SK-N-MC (cell line): Measurements from ENCODE around the gene KCTD16.

Experiments used
- DNase-seq: peaks from one replicate; pipeline ENCODE4 v3.0.0-alpha.2; 2011; ENCODE audit warnings: low read depth, low spot score
- H3K27ac ChIP-seq: fragments of 200-600 bp; sonication (generic); 2 replicates; pipeline ENCODE4 v1.5.1; 2016; ENCODE audit warnings: mixed run types
- H3K36me3 ChIP-seq: fragments of 200-600 bp; sonication (generic); 2 replicates; pipeline ENCODE4 v1.6.1; 2017; ENCODE audit warnings: antibody characterized with exemption, low read length, mixed read lengths; ENCODE audit not compliant: insufficient read depth
- H3K4me3 ChIP-seq: fragments of 200-600 bp; sonication (generic); 2 replicates; pipeline ENCODE4 v1.5.1; 2016
- H3K9ac ChIP-seq: fragments of 200-600 bp; sonication (generic); 2 replicates; pipeline ENCODE4 v1.8.0; 2017; ENCODE audit warnings: mixed run types, mixed read lengths; ENCODE audit not compliant: insufficient read length
- H3K9me3 ChIP-seq: fragments of 200-600 bp; sonication (generic); 2 replicates; pipeline ENCODE4 v1.6.1; 2017; ENCODE audit warnings: low read depth, mild to moderate bottlenecking, antibody characterized with exemption, low read length, moderate library complexity, mixed read lengths
- EZH2 ChIP-seq: fragments of 200-600 bp; sonication (generic); IDR thresholded peaks from one replicate; pipeline ENCODE4 v1.6.1; 2017; ENCODE audit warnings: antibody characterized with exemption
- FOXP2 ChIP-seq: optimal IDR thresholded peaks from 2 replicates; pipeline ENCODE3; 2011; ENCODE audit warnings: mild to moderate bottlenecking, moderate library complexity; ENCODE audit not compliant: insufficient read depth; ENCODE audit errors: extremely low read length, control extremely low read depth
- POLR2AphosphoS5 ChIP-seq: IDR thresholded peaks from 2 replicates; pipeline ENCODE4 v1.6.1; 2012; ENCODE audit warnings: mild to moderate bottlenecking, low read depth, low read length, borderline replicate concordance

Gene KCTD16

GRCh38 chr5:144170276-144171024 is at the start of gene KCTD16, which contains the start of gene YIPF5:
Gene KCTD16, plus strand, starts transcription at chr5:144170873.
Gene YIPF5, minus strand, starts transcription at chr5:144170659. Its CDS starts 704 bp downstream, at chr5:144169955.
- Histone ChIP-seq H3K9me3 (no peaks in the 10 kb centered on the region), H3K9ac (peak within 1 kb of the TSS; percentile 85), H3K4me3 (peak within 1 kb of the TSS; percentile 89), H3K36me3 (peaks cover 23% of the 10 kb centered on the region), H3K27ac (no peak within 1 kb of the TSS)
- peak; percentile 72 for TF ChIP-seq FOXP2
- peak; percentile 90 for TF ChIP-seq POLR2AphosphoS5
- TF ChIP-seq EZH2: no peak
- DNase-seq: peak; percentile 88

DNA sequence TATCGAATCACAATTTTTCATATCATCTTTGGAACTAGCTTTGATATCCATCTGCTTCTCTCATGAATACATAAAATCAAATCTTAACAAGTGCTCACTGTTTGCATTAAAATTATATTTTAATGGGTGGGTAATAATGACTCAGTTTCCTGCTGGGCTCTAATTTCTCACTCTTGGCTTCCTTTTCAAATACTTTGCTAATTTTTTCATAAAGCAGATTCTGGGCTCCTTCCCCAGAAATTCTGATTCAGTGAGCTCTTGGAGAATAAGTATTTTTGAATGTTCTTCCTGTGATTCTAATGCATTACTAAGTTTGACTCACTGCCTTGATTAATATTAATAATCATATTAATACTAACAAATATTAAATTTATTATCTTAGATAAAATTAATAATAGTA is 49.1 kb upstream of the KCTD16 start:
- H3K27ac ChIP-seq: no peak overlapping the region
- no peaks in the 10 kb centered on the region for H3K9me3 ChIP-seq
- no peaks in the 10 kb centered on the region for H3K36me3 ChIP-seq
- TF ChIP-seq POLR2AphosphoS5 (no peak), FOXP2 (no peak), EZH2 (no peak)
- no peak overlapping the region for H3K4me3 ChIP-seq
- DNase-seq: no peak
- H3K9ac ChIP-seq: no peak overlapping the region

DNA sequence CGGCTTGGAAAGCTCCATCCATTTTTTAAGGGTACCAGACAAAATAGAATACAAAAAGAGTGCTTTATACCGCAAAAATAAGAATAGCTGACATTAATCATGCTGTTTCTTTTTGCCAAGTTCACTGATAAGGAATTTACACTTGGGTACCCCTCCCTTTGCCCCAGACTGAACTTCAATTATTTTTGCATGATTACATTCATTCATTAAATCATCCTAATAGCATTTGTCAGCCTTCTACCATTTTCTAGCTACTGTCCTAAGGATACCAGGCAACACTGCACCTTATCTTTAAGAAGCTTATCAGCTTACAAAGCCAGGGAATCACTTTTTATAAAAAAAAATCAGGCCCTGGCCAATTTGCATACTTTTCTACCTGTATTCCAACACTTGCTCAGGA is 48.6 kb upstream of the KCTD16 start:
- no peak for TF ChIP-seq POLR2AphosphoS5
- no peak for TF ChIP-seq FOXP2
- Histone ChIP-seq H3K9ac (no peak overlapping the region), H3K36me3 (no peaks in the 10 kb centered on the region), H3K27ac (no peak overlapping the region), H3K9me3 (no peaks in the 10 kb centered on the region), H3K4me3 (no peak overlapping the region)
- no peak for DNase-seq

- no peaks in the 10 kb centered on the region for H3K9me3 ChIP-seq
- H3K27ac ChIP-seq: no peak overlapping the region
- no peak overlapping the region for H3K4me3 ChIP-seq
- DNase-seq: no peak
- TF ChIP-seq POLR2AphosphoS5: no peak
- TF ChIP-seq FOXP2: no peak
- TF ChIP-seq EZH2: no peak
- H3K36me3 ChIP-seq: no peaks in the 10 kb centered on the region
- no peak overlapping the region for H3K9ac ChIP-seq
These were observed 48.0 kb upstream of the KCTD16 start for GRCh38 chr5:144122641-144123040.

- Histone ChIP-seq H3K9ac (no peak overlapping the region), H3K27ac (no peak overlapping the region), H3K36me3 (no peaks in the 10 kb centered on the region), H3K4me3 (no peak overlapping the region), H3K9me3 (no peaks in the 10 kb centered on the region)
- TF ChIP-seq POLR2AphosphoS5 (no peak), EZH2 (no peak), FOXP2 (no peak)
- DNase-seq: no peak
These were observed 45.4 kb upstream of the KCTD16 start for GRCh38 chr5:144125163-144125726.

DNA sequence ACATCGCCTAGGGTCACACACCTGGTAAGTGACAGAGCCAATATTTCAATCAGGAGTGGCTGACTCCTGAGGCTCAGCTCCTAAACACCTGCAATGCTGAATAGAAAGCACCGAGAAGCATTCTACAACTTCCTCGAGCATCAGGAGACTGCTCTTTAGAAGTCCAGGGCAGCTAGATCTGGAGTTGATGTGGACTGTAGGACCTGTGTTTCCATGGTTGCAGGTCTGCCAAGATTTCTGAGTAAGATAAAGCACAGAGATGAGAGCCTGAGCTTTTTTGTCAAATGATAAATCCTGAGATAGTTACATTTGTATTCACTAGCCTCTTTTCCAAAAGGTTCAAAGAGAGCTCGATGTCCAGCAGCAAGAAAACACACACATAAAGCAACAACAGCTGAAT is 44.0 kb upstream of the KCTD16 start:
- Histone ChIP-seq H3K27ac (no peak overlapping the region), H3K4me3 (no peak overlapping the region), H3K9ac (no peak overlapping the region), H3K9me3 (no peaks in the 10 kb centered on the region), H3K36me3 (no peaks in the 10 kb centered on the region)
- TF ChIP-seq POLR2AphosphoS5 (no peak), FOXP2 (no peak), EZH2 (no peak)
- DNase-seq: no peak

DNA sequence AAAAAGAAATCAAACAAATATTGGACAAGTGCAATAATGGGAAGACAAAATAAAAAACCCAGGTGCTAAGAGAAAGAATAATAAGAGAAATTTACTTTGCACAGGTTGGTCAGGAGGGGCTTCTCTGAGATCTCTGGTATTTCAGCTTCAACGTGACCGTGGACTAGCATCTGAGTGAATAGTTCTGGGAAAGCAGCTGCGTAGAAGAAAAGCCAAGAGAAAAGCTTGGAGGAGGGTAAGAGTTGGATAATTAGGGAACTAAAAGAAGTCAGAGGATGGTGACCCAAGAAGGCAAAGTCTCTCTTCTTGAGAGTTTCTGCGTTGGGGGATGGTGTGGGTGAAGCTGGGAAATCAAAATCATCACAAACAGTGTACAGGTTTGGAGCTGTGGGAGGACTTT is 41.8 kb upstream of the KCTD16 start:
- no peak overlapping the region for H3K4me3 ChIP-seq
- no peaks in the 10 kb centered on the region for H3K9me3 ChIP-seq
- H3K27ac ChIP-seq: no peak overlapping the region
- no peak overlapping the region for H3K9ac ChIP-seq
- no peak for TF ChIP-seq EZH2
- no peaks in the 10 kb centered on the region for H3K36me3 ChIP-seq
- no peak for DNase-seq

GRCh38 chr5:144130306-144130705 is 40.4 kb upstream of the KCTD16 start:
- Histone ChIP-seq H3K4me3 (no peak overlapping the region), H3K9me3 (no peaks in the 10 kb centered on the region), H3K36me3 (no peaks in the 10 kb centered on the region), H3K27ac (no peak overlapping the region), H3K9ac (no peak overlapping the region)
- TF ChIP-seq FOXP2 (no peak), EZH2 (no peak), POLR2AphosphoS5 (no peak)
- DNase-seq: no peak
